CD4-positive, alpha-beta T cell treated with Interleukin-6 for 4 hours (primary cell): Measurements from ENCODE around the gene RAD1.

ENCODE experiments used
- DNase-seq: peaks from one replicate; pipeline ENCODE4 v3.0.0-alpha.2; 2020; ENCODE audit warnings: mixed read lengths

RAD1 gene

DNA sequence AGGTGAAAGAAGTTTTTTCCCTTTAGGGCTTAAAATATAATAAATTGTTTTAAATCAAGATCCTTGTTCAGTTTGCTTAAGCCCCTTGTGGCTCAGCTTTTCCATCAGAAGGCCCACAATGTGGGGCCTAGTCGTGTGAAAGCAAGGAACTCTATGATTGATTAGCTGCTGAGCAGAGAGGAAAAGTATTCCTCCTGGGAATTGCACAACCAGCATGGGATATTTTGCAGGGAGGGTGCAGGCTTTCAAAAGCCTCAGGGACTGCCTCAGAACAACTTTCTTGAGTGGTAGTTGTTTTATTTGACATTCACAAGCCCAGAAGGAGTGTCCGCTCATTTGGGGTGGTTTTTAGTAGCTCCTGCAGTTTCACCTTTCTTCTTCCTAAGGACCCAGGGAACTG is 56.5 kb downstream of the RAD1 start:
- DNase-seq, result no peak

DNA sequence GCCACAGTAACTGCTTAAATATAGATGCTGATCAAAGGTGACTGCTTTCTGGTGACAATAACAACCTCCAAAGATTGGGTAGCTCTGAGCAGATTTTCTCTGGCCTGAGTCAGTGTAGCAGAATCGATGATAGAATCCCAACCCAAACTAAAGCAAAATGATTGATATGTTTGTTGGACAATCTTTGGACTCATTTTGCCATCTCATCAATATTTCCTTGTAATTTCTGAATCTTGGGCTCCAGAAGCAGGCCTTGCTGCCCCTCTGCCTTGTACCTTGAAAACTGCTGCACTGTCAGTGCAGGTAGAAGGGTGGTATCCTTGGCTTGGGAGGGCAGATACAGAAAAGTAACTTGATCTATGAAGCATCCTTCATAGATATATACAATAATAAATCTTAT is 57.4 kb downstream of the RAD1 start:
- DNase-seq, result no peak

DNA sequence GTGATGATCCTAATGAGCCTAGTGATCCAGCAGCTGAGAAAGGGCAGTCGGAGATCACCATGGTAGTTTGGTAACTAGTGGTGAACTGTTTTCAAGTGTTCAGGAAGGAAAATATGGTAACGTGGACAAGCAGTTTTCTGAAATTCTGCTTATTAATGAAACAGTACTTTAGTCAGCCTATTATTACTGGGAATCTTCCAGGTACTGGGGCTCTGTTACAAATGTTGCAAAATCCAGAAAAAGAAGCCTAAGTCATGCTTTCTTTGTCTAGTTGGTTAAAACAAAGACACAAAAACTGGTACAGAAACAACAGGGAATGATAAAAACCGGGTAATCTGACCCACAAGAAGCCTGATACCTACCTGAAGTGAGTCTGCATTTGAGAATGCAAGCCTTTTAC is 58.1 kb downstream of the RAD1 start:
- no peak for DNase-seq
